Renal pelvis (tissue), 4 donors: ENCODE measurements around the gene ARF3. TPM values are rescaled to one million over a fixed set of nuclear protein-coding genes. Genes with fewer than 3 reads are reported as not detected.
"Not testable (repeated sequence)": the region's sequence is repeated elsewhere in the genome, so short reads cannot be mapped to it uniquely, and the experiment has no call there.

Experiments used
- DNase-seq: peaks from one replicate; pipeline ENCODE4 v3.0.0-alpha.2; 2013
- polyA plus RNA-seq, 3 donors: library from polyadenylated mRNA; unstranded; fragments of 120-200 nt; gene quantifications; one replicate each; pipeline ENCODE4 v1.2.1, GENCODE V29; 2013; ENCODE audit not compliant: insufficient read length in 3 of 3

Gene ARF3
- polyA plus RNA-seq, 3 donors, result 130 to 138 (median 138) TPM

- DNase-seq, result peak; percentile 54
Observed at GRCh38 chr12:48936379-48936979, 20.8 kb downstream of the ARF3 start.

- DNase-seq, result no peak
Observed at GRCh38 chr12:48934312-48934706, 23.0 kb downstream of the ARF3 start.

- DNase-seq, result no peak
Observed at GRCh38 chr12:48933664-48934311, 23.5 kb downstream of the ARF3 start.

GRCh38 chr12:48932878-48933277 lies 24.4 kb downstream of the ARF3 start:
- no peak for DNase-seq

GRCh38 chr12:48930475-48930874 lies 26.8 kb downstream of the ARF3 start:
- no peak for DNase-seq

- DNase-seq, result no peak
Observed at GRCh38 chr12:48929551-48929950, 27.7 kb downstream of the ARF3 start.

- DNase-seq, result no peak
Observed at GRCh38 chr12:48927261-48927660, 30.0 kb downstream of the ARF3 start.

GRCh38 chr12:48925304-48926011 lies 31.8 kb downstream of the ARF3 start, which contains the start of gene FKBP11:
TSS of gene FKBP11 (minus strand) at chr12:48925492. CDS start at chr12:48925428, 64 bp downstream.
- DNase-seq, result peak; percentile 20

GRCh38 chr12:48924617-48925303 lies 32.5 kb downstream of the ARF3 start:
- DNase-seq, result peak; percentile 57

GRCh38 chr12:48923117-48923516 lies 34.2 kb downstream of the ARF3 start:
- no peak for DNase-seq

GRCh38 chr12:48917857-48918537 lies 39.3 kb downstream of the ARF3 start:
- DNase-seq, result no peak

- no peak for DNase-seq
Observed at GRCh38 chr12:48910196-48910595, 47.1 kb downstream of the ARF3 start.

- DNase-seq, result not testable (repeated sequence)
Observed at GRCh38 chr12:48909698-48910097, 47.6 kb downstream of the ARF3 start.

- DNase-seq, result no peak
Observed at GRCh38 chr12:48907245-48907644, 50.0 kb downstream of the ARF3 start.

- peak; percentile 95 for DNase-seq
Observed at GRCh38 chr12:48903982-48904411, 53.3 kb downstream of the ARF3 start.

- DNase-seq, result no peak
Observed at GRCh38 chr12:48903363-48903981, 53.8 kb downstream of the ARF3 start.

- DNase-seq, result no peak
Observed at GRCh38 chr12:48901278-48901677, 56.0 kb downstream of the ARF3 start.

- no peak for DNase-seq
Observed at GRCh38 chr12:48899651-48900050, 57.6 kb downstream of the ARF3 start.

GRCh38 chr12:48894271-48894670 lies 63.0 kb downstream of the ARF3 start:
- DNase-seq, result no peak

- peak; percentile 76 for DNase-seq
Observed at GRCh38 chr12:48890657-48891418, 66.4 kb downstream of the ARF3 start.

- DNase-seq, result no peak
Observed at GRCh38 chr12:48889679-48890078, 67.6 kb downstream of the ARF3 start.
